Upper lobe of right lung (tissue), 1 donor: ENCODE measurements around the gene GLI2. TPM values are rescaled to one million over a fixed set of nuclear protein-coding genes. Genes with fewer than 3 reads are reported as not detected.

ENCODE experiments used
- ATAC-seq: fragments of 200-7000 bp; cut with Tn5 transposase; one replicate; pipeline ENCODE4 v1.9.1; 2020; ENCODE audit warnings: mild to moderate bottlenecking, moderate library complexity
- DNase-seq: peaks from one replicate; pipeline ENCODE4 v3.0.0-alpha.2; 2020
- H3K27ac ChIP-seq: fragments of 200-600 bp; one replicate; pipeline ENCODE4 v1.8.0; 2022
- H3K27me3 ChIP-seq: fragments of 200-600 bp; one replicate; pipeline ENCODE4 v1.8.0; 2022; ENCODE audit warnings: mild to moderate bottlenecking
- H3K36me3 ChIP-seq: fragments of 200-600 bp; one replicate; pipeline ENCODE4 v1.8.0; 2022
- H3K4me1 ChIP-seq: fragments of 200-600 bp; one replicate; pipeline ENCODE4 v1.8.0; 2022
- H3K4me3 ChIP-seq: fragments of 200-600 bp; one replicate; pipeline ENCODE4 v1.8.0; 2022; ENCODE audit warnings: mild to moderate bottlenecking
- H3K9me3 ChIP-seq: fragments of 200-600 bp; one replicate; pipeline ENCODE4 v1.8.0; 2022
- CTCF ChIP-seq: fragments of 200-600 bp; IDR thresholded peaks from one replicate; pipeline ENCODE4 v1.8.0; 2022; ENCODE audit warnings: antibody characterized with exemption
- intact Hi-C: fragments of 100-400 bp; cut with DNase I; formaldehyde crosslinking; loops from one replicate; pipeline ENCODE4 v1.11.0; 2022
- total RNA-seq: library from RNA; stranded (reverse); fragmentation: NEBNext Ultra II Directional; extraction: Animal tissue kit (Norgen Biotek cat#: 25700); gene quantifications from one replicate; pipeline ENCODE4 v1.2.1, GENCODE V29; 2021
- donor health status: DM: no; HTN: yes; CAD: no; lungs with severe emphysema.

The GLI2 gene
- total RNA-seq, 1 donor from 2014 or later: 4.7 TPM

- Histone ChIP-seq H3K36me3 (no peaks in the 10 kb centered on the region), H3K27me3 (no peaks in the 10 kb centered on the region), H3K4me3 (no peak overlapping the region), H3K9me3 (no peaks in the 10 kb centered on the region), H3K27ac (no peak overlapping the region), H3K4me1 (peaks cover 4% of the 10 kb centered on the region)
- DNase-seq: peak; percentile 40
- intact Hi-C loops: no loop called here
- ATAC-seq: no peak
- no peak for TF ChIP-seq CTCF
Observed at GRCh38 chr2:120770176-120770575, 34.5 kb downstream of the GLI2 start.

GRCh38 chr2:120770641-120771040, 35.0 kb downstream of the GLI2 start:
- ATAC-seq: no peak
- intact Hi-C loops: no loop called here

GRCh38 chr2:120771111-120771780, 35.6 kb downstream of the GLI2 start:
- Histone ChIP-seq H3K4me1 (no peaks in the 10 kb centered on the region), H3K4me3 (no peak overlapping the region), H3K27ac (no peak overlapping the region), H3K9me3 (no peaks in the 10 kb centered on the region), H3K36me3 (no peaks in the 10 kb centered on the region), H3K27me3 (no peaks in the 10 kb centered on the region)
- intact Hi-C loops: no loop called here
- DNase-seq (peak; percentile 57), ATAC-seq (peak; percentile 18)
- TF ChIP-seq CTCF: no peak

More at GRCh38 chr2:120770641-120771040, 35.0 kb downstream of the GLI2 start:
- DNase-seq: no peak
- no peaks in the 10 kb centered on the region for H3K27me3 ChIP-seq
- no peaks in the 10 kb centered on the region for H3K4me1 ChIP-seq
- no peaks in the 10 kb centered on the region for H3K9me3 ChIP-seq
- H3K27ac ChIP-seq: no peak overlapping the region
- H3K36me3 ChIP-seq: no peaks in the 10 kb centered on the region
- no peak for TF ChIP-seq CTCF
- H3K4me3 ChIP-seq: no peak overlapping the region

- no peak for TF ChIP-seq CTCF
- ATAC-seq: no peak
- Histone ChIP-seq H3K4me3 (no peak overlapping the region), H3K27ac (no peak overlapping the region), H3K9me3 (no peaks in the 10 kb centered on the region), H3K27me3 (no peaks in the 10 kb centered on the region), H3K36me3 (no peaks in the 10 kb centered on the region), H3K4me1 (no peaks in the 10 kb centered on the region)
- DNase-seq: peak; percentile 60
- intact Hi-C loops: no loop called here
Observed at GRCh38 chr2:120771781-120772208, 36.1 kb downstream of the GLI2 start.

GRCh38 chr2:120772261-120772660, 36.6 kb downstream of the GLI2 start:
- no peak for DNase-seq
- intact Hi-C loops: no loop called here
- Histone ChIP-seq H3K36me3 (no peaks in the 10 kb centered on the region), H3K4me1 (no peaks in the 10 kb centered on the region), H3K9me3 (no peaks in the 10 kb centered on the region), H3K27ac (no peak overlapping the region), H3K27me3 (no peaks in the 10 kb centered on the region), H3K4me3 (no peak overlapping the region)
- no peak for TF ChIP-seq CTCF
- no peak for ATAC-seq
